GM21515 (cell line): ENCODE data around the gene HSCB.
"Not testable (repeated sequence)": the region's sequence is repeated elsewhere in the genome, so short reads cannot be mapped to it uniquely, and the experiment has no call there.

ENCODE experiments used
- ATAC-seq: cut with Tn5 transposase; IDR thresholded peaks from one replicate; pipeline ENCODE4 v1.9.1; 2021; ENCODE audit not compliant: unreplicated experiment

Gene HSCB

GRCh38 chr22:28741785-28742561 lies at the start of gene HSCB, which contains the start of gene CHEK2:
TSS of gene HSCB (plus strand) at chr22:28742039. CDS start at chr22:28742096, 57 bp downstream.
TSS of gene CHEK2 (minus strand) at chr22:28741820. CDS start at chr22:28734721, 7,099 bp downstream.
- ATAC-seq = peak; percentile 86

- ATAC-seq = not testable (repeated sequence)
Observed at GRCh38 chr22:28693041-28693760, 48.6 kb upstream of the HSCB start.

- no peak for ATAC-seq
Observed at GRCh38 chr22:28702891-28703290, 38.9 kb upstream of the HSCB start.

- no peak for ATAC-seq
Observed at GRCh38 chr22:28703436-28703835, 38.4 kb upstream of the HSCB start.

GRCh38 chr22:28706845-28707244 lies 35.0 kb upstream of the HSCB start:
- ATAC-seq = no peak

- no peak for ATAC-seq
Observed at GRCh38 chr22:28710107-28710506, 31.7 kb upstream of the HSCB start.

- ATAC-seq = no peak
Observed at GRCh38 chr22:28710576-28711191, 31.2 kb upstream of the HSCB start.

- ATAC-seq = no peak
Observed at GRCh38 chr22:28711341-28711740, 30.5 kb upstream of the HSCB start.

GRCh38 chr22:28711820-28712777 lies 29.7 kb upstream of the HSCB start:
- no peak for ATAC-seq

GRCh38 chr22:28714043-28714628 lies 27.7 kb upstream of the HSCB start:
- ATAC-seq = no peak

- ATAC-seq = no peak
Observed at GRCh38 chr22:28715611-28716010, 26.2 kb upstream of the HSCB start.

GRCh38 chr22:28716686-28717085 lies 25.2 kb upstream of the HSCB start:
- no peak for ATAC-seq

GRCh38 chr22:28718044-28718443 lies 23.8 kb upstream of the HSCB start:
- ATAC-seq = no peak

- no peak for ATAC-seq
Observed at GRCh38 chr22:28728002-28728401, 13.8 kb upstream of the HSCB start.

GRCh38 chr22:28728621-28729313 lies 13.1 kb upstream of the HSCB start:
- no peak for ATAC-seq

- ATAC-seq = no peak
Observed at GRCh38 chr22:28730179-28730578, 11.7 kb upstream of the HSCB start.

- no peak for ATAC-seq
Observed at GRCh38 chr22:28734393-28734792, 7.4 kb upstream of the HSCB start.

- ATAC-seq = no peak
Observed at GRCh38 chr22:28736301-28737155, 5.3 kb upstream of the HSCB start.

- ATAC-seq = no peak
Observed at GRCh38 chr22:28737701-28738100, 4.1 kb upstream of the HSCB start.
